ENCODE data around the gene PAQR3. TPM values are rescaled to one million over a fixed set of nuclear protein-coding genes. Genes with fewer than 3 reads are reported as not detected.

Gene PAQR3
- total RNA-seq, 1 donor from 2014 or later, result 17.4 TPM

DNA sequence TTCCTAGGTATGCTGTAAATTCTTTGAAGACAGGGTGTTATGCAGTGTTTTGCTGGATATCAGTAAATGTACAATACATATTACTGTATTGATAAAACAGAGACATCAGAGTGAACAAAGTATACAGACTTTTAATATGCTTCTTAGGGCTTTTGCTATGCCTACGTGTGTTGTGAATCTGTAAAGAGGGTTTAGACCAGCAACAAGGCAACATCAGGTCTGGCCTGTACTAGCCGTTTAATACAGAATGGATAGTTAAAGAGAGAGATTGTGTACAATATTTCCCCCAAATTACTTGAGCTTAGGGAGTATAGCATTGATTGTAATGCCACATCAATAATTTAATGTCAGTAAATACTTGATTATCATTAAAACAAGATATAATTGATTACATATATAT, 75.2 kb downstream of the PAQR3 start:
- Histone ChIP-seq H3K4me3 (ENCODE audit: low read depth, low read length) (no peak overlapping the region), H3K36me3 (ENCODE audit: control insufficient read depth, insufficient read depth, low read length) (peaks cover 4% of the 10 kb centered on the region), H3K27me3 (ENCODE audit: control insufficient read depth, insufficient read depth, low read length) (no peaks in the 10 kb centered on the region)
- FAIRE-seq (no peak), DNase-seq (ENCODE audit: low read depth) (peak; percentile 2)
- TF ChIP-seq, protein P1, sequence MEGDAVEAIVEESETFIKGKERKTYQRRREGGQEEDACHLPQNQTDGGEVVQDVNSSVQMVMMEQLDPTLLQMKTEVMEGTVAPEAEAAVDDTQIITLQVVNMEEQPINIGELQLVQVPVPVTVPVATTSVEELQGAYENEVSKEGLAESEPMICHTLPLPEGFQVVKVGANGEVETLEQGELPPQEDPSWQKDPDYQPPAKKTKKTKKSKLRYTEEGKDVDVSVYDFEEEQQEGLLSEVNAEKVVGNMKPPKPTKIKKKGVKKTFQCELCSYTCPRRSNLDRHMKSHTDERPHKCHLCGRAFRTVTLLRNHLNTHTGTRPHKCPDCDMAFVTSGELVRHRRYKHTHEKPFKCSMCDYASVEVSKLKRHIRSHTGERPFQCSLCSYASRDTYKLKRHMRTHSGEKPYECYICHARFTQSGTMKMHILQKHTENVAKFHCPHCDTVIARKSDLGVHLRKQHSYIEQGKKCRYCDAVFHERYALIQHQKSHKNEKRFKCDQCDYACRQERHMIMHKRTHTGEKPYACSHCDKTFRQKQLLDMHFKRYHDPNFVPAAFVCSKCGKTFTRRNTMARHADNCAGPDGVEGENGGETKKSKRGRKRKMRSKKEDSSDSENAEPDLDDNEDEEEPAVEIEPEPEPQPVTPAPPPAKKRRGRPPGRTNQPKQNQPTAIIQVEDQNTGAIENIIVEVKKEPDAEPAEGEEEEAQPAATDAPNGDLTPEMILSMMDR (IDR thresholded peaks at IDR 0.05; ENCODE audit: insufficient read depth, low read length, severe bottlenecking), result no peak

DNA sequence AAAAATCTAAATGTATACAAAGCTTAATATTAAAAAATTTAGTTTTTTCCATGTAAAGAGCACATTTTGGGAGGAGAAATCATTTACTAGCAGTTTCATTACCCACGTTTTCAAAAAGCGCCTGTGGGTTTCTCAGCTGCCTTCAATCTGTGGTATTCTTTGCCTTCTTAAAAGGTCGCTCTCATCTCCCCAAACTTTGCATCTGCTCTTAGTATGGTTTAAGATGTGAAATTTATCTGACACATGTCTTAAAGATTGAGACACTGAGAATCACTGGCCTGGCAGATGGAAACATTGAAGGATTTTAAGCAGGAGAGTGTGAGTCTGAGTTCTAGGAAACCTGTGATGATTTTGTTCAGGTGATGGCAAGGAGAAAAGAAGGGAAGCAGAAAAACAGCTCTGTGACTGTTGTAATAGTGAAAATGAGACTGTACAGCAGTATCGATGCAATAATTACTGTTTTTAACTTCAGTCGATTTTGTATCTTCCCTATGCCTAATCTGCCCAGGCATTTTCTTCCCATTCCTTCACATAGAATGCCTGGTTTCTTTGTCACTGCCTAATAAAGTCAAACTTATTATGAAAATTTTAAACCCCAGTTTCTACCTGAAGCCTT, 75.9 kb downstream of the PAQR3 start:
- no peak for FAIRE-seq
- peaks cover 4% of the 10 kb centered on the region for H3K36me3 ChIP-seq (ENCODE audit: control insufficient read depth, insufficient read depth, low read length)
- DNase-seq (ENCODE audit: low read depth), result no peak
- no peaks in the 10 kb centered on the region for H3K27me3 ChIP-seq (ENCODE audit: control insufficient read depth, insufficient read depth, low read length)
- TF ChIP-seq, protein P1 (IDR thresholded peaks at IDR 0.05; ENCODE audit: insufficient read depth, low read length, severe bottlenecking), result no peak
- H3K4me3 ChIP-seq (ENCODE audit: low read depth, low read length), result no peak overlapping the region

- peaks cover 4% of the 10 kb centered on the region for H3K36me3 ChIP-seq (ENCODE audit: control insufficient read depth, insufficient read depth, low read length)
- H3K4me3 ChIP-seq (ENCODE audit: low read depth, low read length), result no peak overlapping the region
- H3K27me3 ChIP-seq (ENCODE audit: control insufficient read depth, insufficient read depth, low read length), result no peaks in the 10 kb centered on the region
- FAIRE-seq, result no peak
- DNase-seq (ENCODE audit: low read depth), result no peak
- TF ChIP-seq, protein P1 (IDR thresholded peaks at IDR 0.05; ENCODE audit: insufficient read depth, low read length, severe bottlenecking), result no peak
Observed at GRCh38 chr4:78862314-78862737, 76.9 kb downstream of the PAQR3 start.

Other genes with a start within 250 kb of the PAQR3 start
- gene BMP2K, start 163.1 kb downstream of the PAQR3 start, total RNA-seq, result 41.3 and 43.1 TPM in 2 replicates